ENCODE data around the gene PEX7. TPM values are rescaled to one million over a fixed set of nuclear protein-coding genes. Genes with fewer than 3 reads are reported as not detected.

Gene PEX7
- polyA plus RNA-seq, 3 donors: 3.0 to 6.1 (median 3.9) TPM

DNA sequence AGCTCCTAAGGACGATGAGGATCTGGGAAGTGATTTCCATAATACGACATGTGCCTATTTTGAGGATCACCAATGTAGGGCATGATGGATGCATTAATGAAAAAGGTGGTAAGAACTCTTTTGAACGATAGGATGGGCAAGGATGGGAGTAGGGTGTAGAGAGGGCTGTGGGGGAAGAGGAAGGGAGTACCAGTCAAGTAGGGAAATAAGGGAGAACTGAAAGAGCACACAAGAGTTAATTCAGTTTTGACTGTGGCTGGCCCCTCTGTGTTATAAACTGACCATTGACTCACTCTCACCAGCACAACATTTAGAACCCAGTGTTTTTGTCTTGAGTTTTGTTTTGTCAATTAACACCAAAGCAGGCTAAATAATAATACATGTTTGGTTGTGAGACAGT lies 132.7 kb downstream of the PEX7 start:
- Histone ChIP-seq H3K9me3 (replicated peaks in 1 of 2; ENCODE audit: control insufficient read depth in 1 of 2, insufficient read depth in 1 of 2, low read length in 2 of 2) (no peaks in the 10 kb centered on the region), H3K4me1 (ENCODE audit: control insufficient read depth in 1 of 2, insufficient read depth in 2 of 2, low read length in 2 of 2) (no peaks in the 10 kb centered on the region), H3K4me2 (replicated peaks; ENCODE audit: extremely low read depth, low read length, poor library complexity, severe bottlenecking) (no peak overlapping the region), H3K79me2 (ENCODE audit: insufficient read depth, low read length) (no peaks in the 10 kb centered on the region), H3K4me3 (replicated peaks in 1 of 3; ENCODE audit: low read depth in 2 of 3, low read length in 3 of 3) (no peak overlapping the region), H3K27ac (ENCODE audit: low read depth in 1 of 2, low read length in 2 of 2) (no peak overlapping the region), H3K27me3 (ENCODE audit: control insufficient read depth in 2 of 2, insufficient read depth in 2 of 2, low read length in 2 of 2) (peaks cover 7 to 10% of the 10 kb centered on the region in 2 donors), H3K36me3 (replicated peaks in 1 of 2; ENCODE audit: control insufficient read depth in 1 of 2, insufficient read depth in 2 of 2, low read length in 2 of 2) (no peaks in the 10 kb centered on the region), H4K20me1 (ENCODE audit: insufficient read depth, low read length) (no peaks in the 10 kb centered on the region), H3K9ac (ENCODE audit: insufficient read depth, low read length, poor library complexity, severe bottlenecking) (no peak overlapping the region), H2AFZ (ENCODE audit: insufficient read depth, low read depth, low read length, poor library complexity, severe bottlenecking) (no peak overlapping the region)
- peaks cover 0 to 5% (median 2%) of the 10 kb centered on the region in 7 donors for H3K9me3 Mint-ChIP-seq
- intact Hi-C loops (cut with micrococcal nuclease): no loop called here
- H3K27me3 Mint-ChIP-seq (ENCODE audit: low read depth in 3 of 3): peaks cover 16 to 35% (median 20%) of the 10 kb centered on the region in 3 donors
- H3K27ac Mint-ChIP-seq: no peak overlapping the region
- no peak overlapping the region for H3K4me3 Mint-ChIP-seq
- DNase-seq: no peak
- no peaks in the 10 kb centered on the region for H3K36me3 Mint-ChIP-seq
- peaks cover 6% of the 10 kb centered on the region for H3K4me1 Mint-ChIP-seq
- 97% methylated on average over 3 of the region's 3 CpGs for WGBS (ENCODE audit: insufficient coverage)
- TF ChIP-seq, protein P1, sequence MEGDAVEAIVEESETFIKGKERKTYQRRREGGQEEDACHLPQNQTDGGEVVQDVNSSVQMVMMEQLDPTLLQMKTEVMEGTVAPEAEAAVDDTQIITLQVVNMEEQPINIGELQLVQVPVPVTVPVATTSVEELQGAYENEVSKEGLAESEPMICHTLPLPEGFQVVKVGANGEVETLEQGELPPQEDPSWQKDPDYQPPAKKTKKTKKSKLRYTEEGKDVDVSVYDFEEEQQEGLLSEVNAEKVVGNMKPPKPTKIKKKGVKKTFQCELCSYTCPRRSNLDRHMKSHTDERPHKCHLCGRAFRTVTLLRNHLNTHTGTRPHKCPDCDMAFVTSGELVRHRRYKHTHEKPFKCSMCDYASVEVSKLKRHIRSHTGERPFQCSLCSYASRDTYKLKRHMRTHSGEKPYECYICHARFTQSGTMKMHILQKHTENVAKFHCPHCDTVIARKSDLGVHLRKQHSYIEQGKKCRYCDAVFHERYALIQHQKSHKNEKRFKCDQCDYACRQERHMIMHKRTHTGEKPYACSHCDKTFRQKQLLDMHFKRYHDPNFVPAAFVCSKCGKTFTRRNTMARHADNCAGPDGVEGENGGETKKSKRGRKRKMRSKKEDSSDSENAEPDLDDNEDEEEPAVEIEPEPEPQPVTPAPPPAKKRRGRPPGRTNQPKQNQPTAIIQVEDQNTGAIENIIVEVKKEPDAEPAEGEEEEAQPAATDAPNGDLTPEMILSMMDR (IDR thresholded peaks at IDR 0.05): no peak

GRCh38 chr6:136956590-136957544 lies 134.5 kb downstream of the PEX7 start:
- intact Hi-C loops (cut with micrococcal nuclease): no loop called here
- Histone ChIP-seq H2AFZ (ENCODE audit: insufficient read depth, low read depth, low read length, poor library complexity, severe bottlenecking) (peak overlapping the region; percentile 46), H3K9ac (ENCODE audit: insufficient read depth, low read length, poor library complexity, severe bottlenecking) (no peak overlapping the region), H3K79me2 (ENCODE audit: insufficient read depth, low read length) (no peaks in the 10 kb centered on the region), H3K4me2 (replicated peaks; ENCODE audit: extremely low read depth, low read length, poor library complexity, severe bottlenecking) (no peak overlapping the region), H3K4me3 (replicated peaks in 1 of 3; ENCODE audit: low read depth in 2 of 3, low read length in 3 of 3) (no peak overlapping the region), H3K36me3 (replicated peaks in 1 of 2; ENCODE audit: control insufficient read depth in 1 of 2, insufficient read depth in 2 of 2, low read length in 2 of 2) (no peaks in the 10 kb centered on the region), H3K27ac (ENCODE audit: low read depth in 1 of 2, low read length in 2 of 2) (no peak overlapping the region), H4K20me1 (ENCODE audit: insufficient read depth, low read length) (no peaks in the 10 kb centered on the region), H3K4me1 (ENCODE audit: control insufficient read depth in 1 of 2, insufficient read depth in 2 of 2, low read length in 2 of 2) (no peaks in the 10 kb centered on the region), H3K27me3 (ENCODE audit: control insufficient read depth in 2 of 2, insufficient read depth in 2 of 2, low read length in 2 of 2) (peaks cover 7 to 10% of the 10 kb centered on the region in 2 donors), H3K9me3 (replicated peaks in 1 of 2; ENCODE audit: control insufficient read depth in 1 of 2, insufficient read depth in 1 of 2, low read length in 2 of 2) (no peaks in the 10 kb centered on the region)
- 12% methylated on average over 9 of the region's 14 CpGs for WGBS (ENCODE audit: insufficient coverage)
- TF ChIP-seq, protein P1 (IDR thresholded peaks at IDR 0.05): no peak
- H3K4me1 Mint-ChIP-seq: peaks cover 6% of the 10 kb centered on the region
- peaks cover 0 to 5% (median 0%) of the 10 kb centered on the region in 7 donors for H3K9me3 Mint-ChIP-seq
- no peaks in the 10 kb centered on the region for H3K36me3 Mint-ChIP-seq
- no peak overlapping the region for H3K27ac Mint-ChIP-seq
- H3K4me3 Mint-ChIP-seq: peak overlapping the region in 1 of 2 donors; percentile 46
- DNase-seq: no peak
- peaks cover 16 to 38% (median 20%) of the 10 kb centered on the region in 3 donors for H3K27me3 Mint-ChIP-seq (ENCODE audit: low read depth in 3 of 3)
